GM19328 (cell line): ENCODE measurements around the gene IGSF21.
"Not testable (repeated sequence)": the region's sequence is repeated elsewhere in the genome, so short reads cannot be mapped to it uniquely, and the experiment has no call there.

Source experiments
- ATAC-seq: cut with Tn5 transposase; IDR thresholded peaks from one replicate; pipeline ENCODE4 v1.9.1; 2021; ENCODE audit warnings: mild to moderate bottlenecking, moderate library complexity; ENCODE audit not compliant: unreplicated experiment

The IGSF21 gene

GRCh38 chr1:18414872-18415447 is 307.4 kb downstream of the IGSF21 start:
- ATAC-seq: no peak

- no peak for ATAC-seq
Observed at GRCh38 chr1:18415448-18416027, 307.9 kb downstream of the IGSF21 start.

- ATAC-seq: not testable (repeated sequence)
Observed at GRCh38 chr1:18416126-18416525, 308.5 kb downstream of the IGSF21 start.

- no peak for ATAC-seq
Observed at GRCh38 chr1:18417316-18418269, 310.0 kb downstream of the IGSF21 start.

- ATAC-seq: no peak
Observed at GRCh38 chr1:18419113-18419844, 311.7 kb downstream of the IGSF21 start.

GRCh38 chr1:18419845-18420184 is 312.2 kb downstream of the IGSF21 start:
- no peak for ATAC-seq

- no peak for ATAC-seq
Observed at GRCh38 chr1:18422076-18422777, 314.6 kb downstream of the IGSF21 start.

GRCh38 chr1:18422954-18423353 is 315.4 kb downstream of the IGSF21 start:
- ATAC-seq: no peak

- no peak for ATAC-seq
Observed at GRCh38 chr1:18426580-18426979, 319.0 kb downstream of the IGSF21 start.
